H1 (cell line): ENCODE results near the gene PHACTR1. TPM values are rescaled to one million over a fixed set of nuclear protein-coding genes. Genes with fewer than 3 reads are reported as not detected.

ENCODE experiments used
- CHD1 ChIP-seq: IDR thresholded peaks from 2 replicates; pipeline ENCODE4 v1.6.1; 2012; ENCODE audit warnings: low read depth, low read length, improper control_type of control experiment
- EGR1 ChIP-seq: IDR thresholded peaks from 2 replicates; pipeline ENCODE4 v1.6.1; 2011; ENCODE audit warnings: low read depth, low read length, borderline replicate concordance
- KDM1A ChIP-seq: fragments of 200-600, 300-600 bp; sonication (generic); IDR thresholded peaks from 2 replicates; pipeline ENCODE4 v1.7.1; 2016; ENCODE audit warnings: mild to moderate bottlenecking, low read length, borderline replicate concordance
- KDM5A ChIP-seq: fragments of 200-600 bp; IDR thresholded peaks from 2 replicates; pipeline ENCODE4 v1.7.1; 2012; ENCODE audit warnings: mild to moderate bottlenecking, low read length, inconsistent platforms, mixed read lengths
- SAP30 ChIP-seq: fragments of 300-600 bp; sonication (generic); IDR thresholded peaks from 2 replicates; pipeline ENCODE4 v1.7.1; 2012; ENCODE audit warnings: low read length, moderate library complexity, mild to moderate bottlenecking, inconsistent platforms; ENCODE audit not compliant: insufficient read depth, insufficient replicate concordance
- polyA plus RNA-seq, 7 experiments: library from polyadenylated mRNA; depleted of rRNA in 3 of 7; stranded (reverse) in 5 of 7; unstranded in 2 of 7; fragments of >200 nt in 5 of 7; fragments of 200-250 nt in 2 of 7; gene quantifications; 1 replicate in 5 of 7; 2 replicates in 1 of 7; 4 replicates in 1 of 7; pipeline versions ENCODE4 v1.2.1 to v1.2.3, GENCODE V29; 2011 to 2013; ENCODE audit warnings: missing spikeins in 2 of 7, mixed read lengths in 2 of 7
- total RNA-seq: library from RNA; stranded (reverse); fragmentation: NEBNext Ultra II Directional; extraction: Animal tissue kit (Norgen Biotek cat#: 25700); gene quantifications from 2 replicates; pipeline ENCODE4 v1.2.1, GENCODE V29; 2021
- TF ChIP-seq, protein P1 (sequence below): IDR thresholded peaks from 2 replicates; pipeline ENCODE4 v1.6.1; 2011; ENCODE audit warnings: low read depth, mild to moderate bottlenecking, low read length; ENCODE audit not compliant: insufficient read depth

Gene PHACTR1
- total and polyA plus RNA-seq, 2 of the 8 experiments (the other 6 are each of a cell fraction or from before 2014, with no cell fraction given), result 3.9 to 17.1 TPM

DNA sequence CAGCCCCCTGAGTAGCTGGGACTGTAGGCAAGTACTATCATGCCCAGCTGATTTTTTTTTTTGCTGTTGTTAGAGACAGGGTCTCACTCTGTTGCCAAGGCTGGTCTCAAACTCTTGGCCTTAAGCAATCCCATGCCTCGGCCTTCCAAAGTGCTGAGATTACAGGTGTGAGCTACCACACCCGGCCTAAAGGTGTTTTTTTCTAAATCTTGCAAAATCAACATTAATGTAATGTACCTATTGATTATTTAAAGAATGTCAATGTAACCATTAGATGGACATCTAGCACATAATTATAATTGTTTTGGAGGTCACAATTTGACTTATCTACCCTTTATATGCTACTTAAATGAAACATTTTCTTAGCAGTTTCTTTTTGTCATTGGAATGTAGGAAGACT, 126.1 kb downstream of the PHACTR1 start (continued):
- TF ChIP-seq SAP30, result no peak
- TF ChIP-seq, protein P1, sequence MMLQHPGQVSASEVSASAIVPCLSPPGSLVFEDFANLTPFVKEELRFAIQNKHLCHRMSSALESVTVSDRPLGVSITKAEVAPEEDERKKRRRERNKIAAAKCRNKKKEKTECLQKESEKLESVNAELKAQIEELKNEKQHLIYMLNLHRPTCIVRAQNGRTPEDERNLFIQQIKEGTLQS, result no peak
- TF ChIP-seq EGR1, result no peak
- no peak for TF ChIP-seq CHD1
- TF ChIP-seq KDM5A, result no peak
- TF ChIP-seq KDM1A, result no peak
